Smooth muscle cell (in vitro differentiated cells): ENCODE data around the gene DGCR2. TPM values are rescaled to one million over a fixed set of nuclear protein-coding genes. Genes with fewer than 3 reads are reported as not detected.
"Not testable (repeated sequence)": the region's sequence is repeated elsewhere in the genome, so short reads cannot be mapped to it uniquely, and the experiment has no call there.

Source experiments
- DNase-seq: peaks from one replicate; lab custom pipeline; 2025; ENCODE audit not compliant: unreplicated experiment; lab: John Stamatoyannopoulos, UW
- H2AFZ ChIP-seq: fragments of 200-600 bp; sonication (generic); 2 replicates; pipeline ENCODE4 v1.6.0; 2016; ENCODE audit warnings: antibody characterized with exemption, low read depth, mild to moderate bottlenecking
- H3F3A ChIP-seq: fragments of 200-600 bp; sonication (generic); 2 replicates; pipeline ENCODE4 v1.6.0; 2017; ENCODE audit warnings: antibody characterized with exemption, low read depth
- H3K27ac ChIP-seq: fragments of 200-600 bp; sonication (generic); 2 replicates; pipeline ENCODE4 v1.5.1; 2016; ENCODE audit warnings: low read depth, mild to moderate bottlenecking
- H3K27me3 ChIP-seq: fragments of 200-600 bp; sonication (generic); 2 replicates; pipeline ENCODE4 v1.6.1; 2016; ENCODE audit warnings: low read depth, mild to moderate bottlenecking
- H3K36me3 ChIP-seq: fragments of 200-600 bp; sonication (generic); 2 replicates; pipeline ENCODE4 v1.5.1; 2016; ENCODE audit warnings: low read depth
- H3K4me1 ChIP-seq: fragments of 200-600 bp; sonication (generic); 2 replicates; pipeline ENCODE4 v1.5.1; 2016; ENCODE audit warnings: low read depth
- H3K4me2 ChIP-seq: fragments of 200-600 bp; sonication (generic); 2 replicates; pipeline ENCODE4 v1.6.0; 2016; ENCODE audit warnings: mild to moderate bottlenecking
- H3K4me3 ChIP-seq: fragments of 200-600 bp; sonication (generic); 2 replicates; pipeline ENCODE4 v1.5.1; 2016; ENCODE audit warnings: mild to moderate bottlenecking
- H3K79me2 ChIP-seq: fragments of 200-600 bp; sonication (generic); 2 replicates; pipeline ENCODE4 v1.6.0; 2016; ENCODE audit warnings: low read depth, mild to moderate bottlenecking
- H3K9ac ChIP-seq: fragments of 200-600 bp; sonication (generic); 2 replicates; pipeline ENCODE4 v1.6.0; 2016; ENCODE audit warnings: low read depth
- H3K9me3 ChIP-seq: fragments of 200-600 bp; sonication (generic); replicated peaks from 2 replicates; pipeline ENCODE4 v1.5.1; 2016; ENCODE audit warnings: low read depth
- H4K20me1 ChIP-seq: fragments of 200-600 bp; sonication (generic); 2 replicates; pipeline ENCODE4 v1.6.0; 2016; ENCODE audit warnings: low read depth
- WGBS: methylation state at CpG from one replicate; pipeline ENCODE4 v1.1.7; 2016; ENCODE audit warnings: low lambda C conversion rate; 5-methylcytosine and 5-hydroxymethylcytosine counted together
- polyA plus RNA-seq: library from polyadenylated mRNA; unstranded; fragments of >200 nt; fragmentation: Nextera tagmentation; extraction: Ambion mirVana; gene quantifications from 2 replicates; pipeline ENCODE4 v1.2.1, GENCODE V29; 2016
- total RNA-seq: library from RNA; depleted of rRNA; stranded (reverse); fragments of >200 nt; gene quantifications from 2 replicates; pipeline ENCODE4 v1.2.3, GENCODE V29; 2014
- TF ChIP-seq, protein P1 (sequence below): fragments of 200-600 bp; sonication (generic); IDR thresholded peaks from 2 replicates; pipeline ENCODE4 v1.5.1; 2017; ENCODE audit warnings: borderline replicate concordance, mild to moderate bottlenecking, antibody characterized with exemption; ENCODE audit not compliant: insufficient read depth, poor library complexity, severe bottlenecking

Gene DGCR2
- total and polyA plus RNA-seq, 2 experiments from 2014 or later = 46.7 to 53.2 TPM

DNA sequence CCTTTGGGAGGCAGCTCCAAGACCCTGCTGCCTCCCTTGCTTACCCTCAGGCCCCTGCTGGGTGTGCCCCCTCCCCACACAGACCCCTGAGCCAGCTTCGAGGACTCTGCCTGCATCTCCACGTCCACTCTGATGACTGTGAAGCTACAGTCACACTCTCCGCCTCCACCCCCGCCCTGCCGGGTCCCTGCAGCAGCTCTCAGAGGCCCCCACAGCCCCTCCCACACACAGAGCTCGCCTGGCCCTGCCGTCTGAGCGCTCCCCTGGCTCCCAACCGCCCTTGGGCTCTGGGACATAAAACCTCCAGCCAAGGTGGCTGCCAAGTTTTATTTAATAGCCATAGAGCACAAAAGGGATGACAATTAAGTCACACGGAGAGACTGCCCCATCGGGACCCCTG, 96.1 kb downstream of the DGCR2 start:
- H3K4me2 ChIP-seq, H3K4me1 ChIP-seq, H3K79me2 ChIP-seq, H3K36me3 ChIP-seq, H3K27ac ChIP-seq, H3K9ac ChIP-seq, H4K20me1 ChIP-seq, H2AFZ ChIP-seq, DNase-seq, H3K4me3 ChIP-seq, H3K9me3 ChIP-seq, H3F3A ChIP-seq: not testable (repeated sequence)
- H3K27me3 ChIP-seq = peaks cover 26% of the 10 kb centered on the region
- no CpG with 5 or more reads among the region's 11 CpGs for WGBS

GRCh38 chr22:19024956-19025489, 97.2 kb downstream of the DGCR2 start:
- not testable (repeated sequence) for H3K27ac ChIP-seq, H3F3A ChIP-seq, H3K9me3 ChIP-seq, DNase-seq, H2AFZ ChIP-seq, H3K79me2 ChIP-seq, H3K9ac ChIP-seq, H3K4me1 ChIP-seq, H3K36me3 ChIP-seq, H4K20me1 ChIP-seq, H3K4me2 ChIP-seq, H3K4me3 ChIP-seq
- H3K27me3 ChIP-seq = peaks cover 22% of the 10 kb centered on the region
- WGBS = 96% methylated on average over 4 of the region's 4 CpGs

DNA sequence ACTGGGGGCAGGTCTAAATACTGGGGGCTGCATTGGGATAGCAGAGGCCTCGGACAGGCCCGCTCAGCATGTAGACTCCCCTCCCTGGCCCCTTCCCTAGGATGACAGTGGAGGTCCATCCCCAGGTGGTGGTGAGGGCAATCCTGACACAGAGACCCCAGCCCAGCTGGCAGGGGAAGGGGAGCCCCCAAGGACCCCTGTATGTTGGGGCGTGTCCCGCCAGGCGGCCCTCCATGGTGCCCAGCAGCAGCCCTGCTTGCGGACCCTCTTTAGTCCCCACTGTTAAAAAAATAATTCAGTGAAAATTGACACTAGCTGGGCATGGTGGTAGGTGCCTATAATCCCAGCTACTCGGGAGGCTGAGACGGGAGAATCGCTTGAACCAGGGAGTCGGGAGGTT, 98.3 kb downstream of the DGCR2 start:
- not testable (repeated sequence) for H3K36me3 ChIP-seq, H3K79me2 ChIP-seq, H3K9ac ChIP-seq, H3K27ac ChIP-seq, DNase-seq, H3K4me1 ChIP-seq, H3F3A ChIP-seq, H3K4me2 ChIP-seq, H3K4me3 ChIP-seq, H4K20me1 ChIP-seq, H3K9me3 ChIP-seq, H2AFZ ChIP-seq
- WGBS = 94% methylated on average over 4 of the region's 10 CpGs
- H3K27me3 ChIP-seq = peaks cover 24% of the 10 kb centered on the region

DNA sequence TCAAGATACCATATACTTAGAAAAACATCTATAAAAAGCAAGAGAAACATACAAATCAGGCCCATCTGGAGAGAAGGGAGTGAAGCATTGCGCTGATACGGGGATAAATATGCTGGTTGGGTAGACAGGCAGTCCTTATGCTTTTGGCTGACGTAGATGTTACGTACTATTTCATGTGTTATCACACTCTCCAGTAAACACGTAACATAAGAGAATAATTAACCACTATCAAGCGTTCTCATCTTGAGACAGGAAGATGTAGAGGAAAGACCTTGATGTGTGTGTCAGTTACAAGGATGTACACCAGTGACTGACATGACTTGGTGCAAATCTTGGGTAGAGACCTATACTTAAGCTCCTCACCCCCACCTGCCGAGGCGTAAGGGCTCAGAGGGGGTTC, 99.5 kb downstream of the DGCR2 start:
- TF ChIP-seq, protein P1, sequence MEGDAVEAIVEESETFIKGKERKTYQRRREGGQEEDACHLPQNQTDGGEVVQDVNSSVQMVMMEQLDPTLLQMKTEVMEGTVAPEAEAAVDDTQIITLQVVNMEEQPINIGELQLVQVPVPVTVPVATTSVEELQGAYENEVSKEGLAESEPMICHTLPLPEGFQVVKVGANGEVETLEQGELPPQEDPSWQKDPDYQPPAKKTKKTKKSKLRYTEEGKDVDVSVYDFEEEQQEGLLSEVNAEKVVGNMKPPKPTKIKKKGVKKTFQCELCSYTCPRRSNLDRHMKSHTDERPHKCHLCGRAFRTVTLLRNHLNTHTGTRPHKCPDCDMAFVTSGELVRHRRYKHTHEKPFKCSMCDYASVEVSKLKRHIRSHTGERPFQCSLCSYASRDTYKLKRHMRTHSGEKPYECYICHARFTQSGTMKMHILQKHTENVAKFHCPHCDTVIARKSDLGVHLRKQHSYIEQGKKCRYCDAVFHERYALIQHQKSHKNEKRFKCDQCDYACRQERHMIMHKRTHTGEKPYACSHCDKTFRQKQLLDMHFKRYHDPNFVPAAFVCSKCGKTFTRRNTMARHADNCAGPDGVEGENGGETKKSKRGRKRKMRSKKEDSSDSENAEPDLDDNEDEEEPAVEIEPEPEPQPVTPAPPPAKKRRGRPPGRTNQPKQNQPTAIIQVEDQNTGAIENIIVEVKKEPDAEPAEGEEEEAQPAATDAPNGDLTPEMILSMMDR = no peak
- Histone ChIP-seq H4K20me1 (no peaks in the 10 kb centered on the region), H3K36me3 (no peaks in the 10 kb centered on the region), H3F3A (no peaks in the 10 kb centered on the region), H2AFZ (no peak overlapping the region), H3K27ac (no peak overlapping the region), H3K4me3 (no peak overlapping the region), H3K4me2 (no peak overlapping the region), H3K27me3 (peaks cover 19% of the 10 kb centered on the region), H3K9ac (no peak overlapping the region), H3K79me2 (no peaks in the 10 kb centered on the region), H3K9me3 (no peaks in the 10 kb centered on the region), H3K4me1 (no peaks in the 10 kb centered on the region)
- 95% methylated on average over 8 of the region's 8 CpGs for WGBS
- no peak for DNase-seq

- DNase-seq = no peak
- Histone ChIP-seq H3K4me3 (no peak overlapping the region), H3K4me2 (no peak overlapping the region), H3K27me3 (peaks cover 19% of the 10 kb centered on the region), H3K36me3 (no peaks in the 10 kb centered on the region), H2AFZ (no peak overlapping the region), H4K20me1 (no peaks in the 10 kb centered on the region), H3K27ac (no peak overlapping the region), H3K4me1 (no peaks in the 10 kb centered on the region), H3K9ac (no peak overlapping the region), H3K79me2 (no peaks in the 10 kb centered on the region), H3K9me3 (no peaks in the 10 kb centered on the region), H3F3A (no peaks in the 10 kb centered on the region)
- TF ChIP-seq, protein P1 = no peak
- WGBS = 84% methylated on average over 7 of the region's 7 CpGs
These were observed 102.6 kb downstream of the DGCR2 start for GRCh38 chr22:19019679-19020032.
